Activated CD4-positive, CD25-positive, alpha-beta regulatory T cell (primary cell): Measurements from ENCODE around the gene VPS35.

Experiments used
- DNase-seq, 4 experiments: peaks; one replicate each; lab custom pipeline; 2025; lab: John Stamatoyannopoulos, UW

Gene VPS35

DNA sequence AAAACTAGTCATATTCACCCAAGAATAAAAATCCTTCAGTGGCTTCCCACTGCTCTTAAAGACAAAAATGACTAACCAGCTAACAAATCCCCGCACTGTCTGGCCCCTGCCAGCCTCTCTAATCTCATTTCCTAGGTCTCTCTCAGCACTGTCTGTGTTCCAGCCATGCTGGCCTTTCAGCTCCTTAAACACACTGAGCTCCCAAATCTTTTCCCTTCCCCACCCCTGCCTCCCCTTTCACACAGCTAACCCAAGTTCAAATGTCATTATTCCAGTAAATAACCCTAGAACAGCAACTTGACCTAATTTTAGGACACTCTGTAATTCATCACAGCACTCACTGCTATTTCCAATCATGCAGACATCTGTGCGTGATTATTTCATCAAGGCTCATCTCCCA, 75.6 kb downstream of the VPS35 start:
- DNase-seq: no peak

DNA sequence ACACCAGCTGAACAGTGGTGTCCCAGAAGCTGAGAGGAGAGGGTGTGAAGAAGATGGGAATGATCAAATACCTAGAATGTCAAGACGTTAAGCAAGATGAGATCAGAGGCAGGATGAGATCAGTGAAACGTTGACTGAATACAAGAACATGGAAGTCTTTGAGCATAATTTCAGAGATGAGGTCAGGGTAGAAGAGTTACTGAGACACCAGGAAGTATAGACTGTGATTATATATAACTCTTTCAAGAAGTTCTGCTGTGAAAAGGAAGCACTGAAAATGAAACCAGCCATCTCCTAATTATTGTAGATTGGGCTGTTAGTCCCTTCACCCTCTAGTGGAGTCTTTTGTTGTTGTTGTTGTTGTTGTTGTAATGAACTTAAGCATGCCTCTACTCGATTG, 76.9 kb downstream of the VPS35 start:
- DNase-seq: no peak

DNA sequence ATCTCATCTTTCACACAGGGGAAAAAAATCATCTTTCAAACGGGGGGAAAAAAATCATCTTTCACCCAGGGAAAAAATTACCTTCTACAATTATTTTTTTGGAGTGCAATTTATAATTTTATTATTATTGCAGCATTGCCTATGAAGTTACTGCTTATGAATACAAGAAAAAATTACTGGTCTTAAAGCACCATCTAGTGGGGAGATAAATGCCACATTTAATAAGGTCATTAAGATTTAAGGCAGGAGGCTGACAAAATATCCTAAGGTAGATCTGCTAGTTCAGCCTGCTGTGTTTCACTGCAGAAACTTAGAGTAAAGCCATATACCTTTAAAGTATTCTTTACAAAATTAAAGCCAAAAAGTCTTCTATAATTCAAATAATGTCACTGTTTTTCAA, 81.4 kb downstream of the VPS35 start:
- no peak for DNase-seq

DNA sequence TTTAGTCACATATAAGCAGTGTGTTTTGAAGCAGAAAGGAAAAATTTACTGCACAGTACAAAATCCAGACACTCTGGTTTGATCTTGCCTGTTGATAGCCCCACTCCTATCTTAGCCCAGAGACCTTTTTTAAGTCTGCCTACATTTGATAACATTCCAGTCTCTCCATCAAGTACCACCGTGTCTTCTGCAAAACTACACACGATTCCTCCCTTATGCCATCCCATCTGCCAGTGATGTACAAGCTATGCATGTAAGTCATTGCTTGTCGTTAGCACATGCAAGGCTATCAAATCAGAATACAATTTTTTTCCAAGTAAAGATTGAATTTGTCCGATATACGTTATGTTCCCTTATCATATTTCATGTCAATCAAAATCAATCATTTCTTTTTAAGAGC, 82.7 kb downstream of the VPS35 start:
- no peak for DNase-seq
